Natural killer cell (primary cell): ENCODE results near the gene CPEB4. TPM values are rescaled to one million over a fixed set of nuclear protein-coding genes. Genes with fewer than 3 reads are reported as not detected.

Source experiments
- ATAC-seq, 3 donors: fragments of 150-1000 bp in 2 of 3; fragments of 200-7000 bp in 1 of 3; cut with Tn5 transposase; 1 replicate in 1 of 3; 2 replicates in 2 of 3; pipeline ENCODE4 v1.10.0; 2021; ENCODE audit warnings: mild to moderate bottlenecking in 2 of 3, moderate library complexity in 2 of 3
- DNase-seq, 2 donors: peaks; one replicate each; pipeline versions ENCODE4 v3.0.0 to v3.0.0-alpha.2; 2013 to 2021; ENCODE audit warnings: mixed read lengths in 1 of 2
- H3K27ac ChIP-seq: one replicate; pipeline ENCODE4 v1.5.1; 2013; ENCODE audit warnings: mild to moderate bottlenecking, low read length
- H3K27me3 ChIP-seq: one replicate; pipeline ENCODE4 v1.6.1; 2013; ENCODE audit warnings: low read length; ENCODE audit not compliant: control insufficient read depth, insufficient read depth
- H3K36me3 ChIP-seq: one replicate; pipeline ENCODE4 v1.6.1; 2013; ENCODE audit warnings: low read length; ENCODE audit not compliant: control insufficient read depth, insufficient read depth
- H3K4me1 ChIP-seq: one replicate; pipeline ENCODE4 v1.6.1; 2013; ENCODE audit warnings: low read length; ENCODE audit not compliant: control insufficient read depth, insufficient read depth
- H3K4me3 ChIP-seq: one replicate; pipeline ENCODE4 v1.5.1; 2013; ENCODE audit warnings: low read length
- H3K9me3 ChIP-seq: one replicate; pipeline ENCODE4 v1.6.1; 2013; ENCODE audit warnings: low read length; ENCODE audit not compliant: control insufficient read depth, insufficient read depth
- H3K27ac Mint-ChIP-seq, 2 donors: one replicate each; pipeline ENCODE4 v1.8.0; 2022; ENCODE audit warnings: mild to moderate bottlenecking in 2 of 2, mixed read lengths in 2 of 2, moderate library complexity in 1 of 2
- H3K27me3 Mint-ChIP-seq, 2 donors: one replicate each; pipeline ENCODE4 v1.8.0; 2022; ENCODE audit warnings: low read depth in 2 of 2, mixed read lengths in 2 of 2
- H3K36me3 Mint-ChIP-seq: one replicate; pipeline ENCODE4 v1.8.0; 2022; ENCODE audit warnings: mixed read lengths
- H3K4me1 Mint-ChIP-seq, 2 donors: one replicate each; pipeline ENCODE4 v1.8.0; 2022; ENCODE audit warnings: mixed read lengths in 2 of 2
- H3K4me3 Mint-ChIP-seq: one replicate; pipeline ENCODE4 v1.8.0; 2022; ENCODE audit warnings: mild to moderate bottlenecking, moderate library complexity, mixed read lengths
- H3K9me3 Mint-ChIP-seq, 2 donors: one replicate each; pipeline ENCODE4 v1.8.0; 2022; ENCODE audit warnings: mixed read lengths in 2 of 2
- WGBS: methylation state at CpG from one replicate; pipeline ENCODE4 v1.1.7; 2013; ENCODE audit warnings: missing lambda C conversion rate; ENCODE audit not compliant: insufficient coverage; 5-methylcytosine and 5-hydroxymethylcytosine counted together
- intact Hi-C: fragments of 100-400 bp; cut with micrococcal nuclease; formaldehyde crosslinking; loops from one replicate; pipeline ENCODE4 v1.14.2; 2022
- total RNA-seq, 4 donors: library from RNA; stranded (reverse); fragments of 120-200 nt in 1 of 4; gene quantifications; one replicate each; pipeline versions ENCODE4 v1.2.3 to v1.2.4, GENCODE V29; 2013 to 2022
- TF ChIP-seq, protein P1 (sequence below): fragments of 200-600 bp; IDR thresholded peaks from one replicate; pipeline ENCODE4 v1.8.0; 2022; ENCODE audit warnings: antibody characterized with exemption

Gene CPEB4
- total RNA-seq, 3 donors from 2014 or later (not counting 1 experiment from before 2014, with no cell fraction given) = 44.4 to 60.4 (median 55.1) TPM

DNA sequence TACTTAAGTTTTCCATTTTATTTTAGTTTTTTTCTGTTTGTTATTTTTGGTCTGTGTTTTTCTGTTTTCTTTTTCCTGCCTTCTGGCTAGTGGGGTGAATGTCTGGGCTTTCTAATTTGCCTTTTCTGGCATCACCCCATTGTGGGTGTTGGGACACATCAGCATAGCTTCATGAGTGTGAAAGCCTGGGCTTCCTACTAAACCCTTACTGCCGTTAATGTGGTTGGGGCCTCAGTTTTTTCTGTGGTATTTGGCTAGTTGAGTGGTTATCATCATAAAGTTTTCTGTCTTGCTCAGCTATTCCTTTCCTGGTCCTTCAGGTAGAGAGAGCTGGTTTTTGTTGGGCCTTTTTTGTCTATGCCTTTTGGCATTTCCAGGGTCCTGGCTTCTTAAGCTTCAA, 122.2 kb downstream of the CPEB4 start:
- intact Hi-C loops = no loop called here
- H3K4me1 Mint-ChIP-seq = peaks cover 5 to 7% of the 10 kb centered on the region in 2 donors
- no peaks in the 10 kb centered on the region for H3K36me3 ChIP-seq
- 89% methylated on average over 1 of the region's 1 CpG for WGBS
- no peaks in the 10 kb centered on the region for H3K9me3 ChIP-seq
- no peaks in the 10 kb centered on the region for H3K4me1 ChIP-seq
- no peak overlapping the region for H3K4me3 ChIP-seq
- DNase-seq = no peak
- peak in 1 of 3 donors; percentile 53 for ATAC-seq
- TF ChIP-seq, protein P1, sequence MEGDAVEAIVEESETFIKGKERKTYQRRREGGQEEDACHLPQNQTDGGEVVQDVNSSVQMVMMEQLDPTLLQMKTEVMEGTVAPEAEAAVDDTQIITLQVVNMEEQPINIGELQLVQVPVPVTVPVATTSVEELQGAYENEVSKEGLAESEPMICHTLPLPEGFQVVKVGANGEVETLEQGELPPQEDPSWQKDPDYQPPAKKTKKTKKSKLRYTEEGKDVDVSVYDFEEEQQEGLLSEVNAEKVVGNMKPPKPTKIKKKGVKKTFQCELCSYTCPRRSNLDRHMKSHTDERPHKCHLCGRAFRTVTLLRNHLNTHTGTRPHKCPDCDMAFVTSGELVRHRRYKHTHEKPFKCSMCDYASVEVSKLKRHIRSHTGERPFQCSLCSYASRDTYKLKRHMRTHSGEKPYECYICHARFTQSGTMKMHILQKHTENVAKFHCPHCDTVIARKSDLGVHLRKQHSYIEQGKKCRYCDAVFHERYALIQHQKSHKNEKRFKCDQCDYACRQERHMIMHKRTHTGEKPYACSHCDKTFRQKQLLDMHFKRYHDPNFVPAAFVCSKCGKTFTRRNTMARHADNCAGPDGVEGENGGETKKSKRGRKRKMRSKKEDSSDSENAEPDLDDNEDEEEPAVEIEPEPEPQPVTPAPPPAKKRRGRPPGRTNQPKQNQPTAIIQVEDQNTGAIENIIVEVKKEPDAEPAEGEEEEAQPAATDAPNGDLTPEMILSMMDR = no peak
- H3K27me3 Mint-ChIP-seq = peaks cover 9 to 19% of the 10 kb centered on the region in 2 donors
- H3K9me3 Mint-ChIP-seq = no peaks in the 10 kb centered on the region
- H3K27me3 ChIP-seq = peaks cover 2% of the 10 kb centered on the region
- no peak overlapping the region for H3K27ac ChIP-seq
- H3K27ac Mint-ChIP-seq = no peak overlapping the region
- no peak overlapping the region for H3K4me3 Mint-ChIP-seq
- H3K36me3 Mint-ChIP-seq = no peaks in the 10 kb centered on the region

DNA sequence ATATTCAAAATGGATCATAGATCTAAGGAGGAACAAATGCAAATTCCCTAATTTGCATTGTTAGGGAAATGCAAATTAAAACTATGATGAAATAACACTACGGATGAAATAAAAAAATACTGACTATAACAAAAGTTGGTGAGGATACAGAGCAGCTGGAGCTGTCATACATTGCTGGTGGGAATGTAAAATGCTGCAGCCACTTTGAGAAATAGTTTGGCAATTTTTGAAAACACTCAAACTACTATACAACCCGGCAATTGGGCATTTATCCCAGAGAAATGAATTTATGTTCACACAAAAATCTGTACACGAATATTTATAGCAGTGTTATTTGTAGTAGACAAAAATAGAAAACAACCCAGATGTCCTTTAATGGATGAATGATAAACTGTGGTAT, 123.3 kb downstream of the CPEB4 start:
- DNase-seq = no peak
- TF ChIP-seq, protein P1 = no peak
- 100% methylated on average over 1 of the region's 3 CpGs for WGBS
- peaks cover 5 to 7% of the 10 kb centered on the region in 2 donors for H3K4me1 Mint-ChIP-seq
- ATAC-seq = no peak
- Histone ChIP-seq H3K27ac (no peak overlapping the region), H3K9me3 (no peaks in the 10 kb centered on the region), H3K4me1 (no peaks in the 10 kb centered on the region), H3K4me3 (no peak overlapping the region), H3K36me3 (no peaks in the 10 kb centered on the region), H3K27me3 (peaks cover 2% of the 10 kb centered on the region)
- H3K27ac Mint-ChIP-seq = no peak overlapping the region
- no peaks in the 10 kb centered on the region for H3K9me3 Mint-ChIP-seq
- no peaks in the 10 kb centered on the region for H3K36me3 Mint-ChIP-seq
- no peak overlapping the region for H3K4me3 Mint-ChIP-seq
- H3K27me3 Mint-ChIP-seq = peaks cover 4 to 13% of the 10 kb centered on the region in 2 donors
- intact Hi-C loops = no loop called here

Other genes with a start within 250 kb of the CPEB4 start
- not detected for gene C5orf47, start 100.8 kb downstream of the CPEB4 start, total RNA-seq
- gene NSG2, start 157.4 kb downstream of the CPEB4 start, total RNA-seq = not detected